ENCODE data around the gene MYO18A.
A peak's percentile ranks its signal among the peaks of the same experiment; 100 is the strongest.

The MYO18A gene

DNA sequence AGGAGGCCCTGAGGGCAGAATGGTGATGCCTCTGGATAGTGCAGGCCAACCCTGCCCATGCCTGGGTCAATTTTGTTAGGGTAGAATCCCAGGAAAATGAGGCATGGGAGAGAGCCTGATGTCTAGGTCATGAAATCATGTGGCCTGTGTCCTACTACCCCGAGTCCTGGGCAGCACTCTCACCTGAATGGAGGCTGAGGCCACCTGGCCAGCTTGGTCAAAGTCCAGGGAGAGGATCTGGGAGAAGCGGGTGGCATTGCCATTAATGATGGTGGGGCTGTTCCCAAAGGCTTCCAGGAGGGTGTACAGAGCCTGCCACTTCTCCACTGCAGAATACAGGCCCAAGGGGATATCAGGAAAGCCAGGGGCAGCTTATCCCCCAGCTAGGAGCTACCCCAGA lies 59.8 kb downstream of the MYO18A start:
- DNase-seq, result no peak

DNA sequence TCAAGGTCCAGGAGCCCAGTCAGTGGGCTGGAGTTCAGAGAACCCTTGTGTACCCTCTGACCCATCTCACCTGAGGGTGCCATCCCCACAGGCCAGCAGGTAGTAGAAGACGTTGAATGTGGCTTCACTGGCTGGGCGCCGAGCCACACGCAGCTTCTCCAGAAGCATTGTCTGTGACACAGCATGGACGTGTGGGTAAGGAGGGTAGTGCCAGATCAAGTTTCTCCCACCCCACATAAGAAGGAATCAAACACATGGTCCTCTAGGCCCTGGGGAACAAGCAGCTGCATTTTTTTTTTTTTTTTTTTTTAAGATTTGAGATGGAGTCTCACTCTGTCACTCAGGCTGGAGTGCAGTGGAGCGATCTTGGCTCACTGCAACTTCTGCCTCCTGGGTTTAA lies 60.9 kb downstream of the MYO18A start:
- DNase-seq, result no peak

DNA sequence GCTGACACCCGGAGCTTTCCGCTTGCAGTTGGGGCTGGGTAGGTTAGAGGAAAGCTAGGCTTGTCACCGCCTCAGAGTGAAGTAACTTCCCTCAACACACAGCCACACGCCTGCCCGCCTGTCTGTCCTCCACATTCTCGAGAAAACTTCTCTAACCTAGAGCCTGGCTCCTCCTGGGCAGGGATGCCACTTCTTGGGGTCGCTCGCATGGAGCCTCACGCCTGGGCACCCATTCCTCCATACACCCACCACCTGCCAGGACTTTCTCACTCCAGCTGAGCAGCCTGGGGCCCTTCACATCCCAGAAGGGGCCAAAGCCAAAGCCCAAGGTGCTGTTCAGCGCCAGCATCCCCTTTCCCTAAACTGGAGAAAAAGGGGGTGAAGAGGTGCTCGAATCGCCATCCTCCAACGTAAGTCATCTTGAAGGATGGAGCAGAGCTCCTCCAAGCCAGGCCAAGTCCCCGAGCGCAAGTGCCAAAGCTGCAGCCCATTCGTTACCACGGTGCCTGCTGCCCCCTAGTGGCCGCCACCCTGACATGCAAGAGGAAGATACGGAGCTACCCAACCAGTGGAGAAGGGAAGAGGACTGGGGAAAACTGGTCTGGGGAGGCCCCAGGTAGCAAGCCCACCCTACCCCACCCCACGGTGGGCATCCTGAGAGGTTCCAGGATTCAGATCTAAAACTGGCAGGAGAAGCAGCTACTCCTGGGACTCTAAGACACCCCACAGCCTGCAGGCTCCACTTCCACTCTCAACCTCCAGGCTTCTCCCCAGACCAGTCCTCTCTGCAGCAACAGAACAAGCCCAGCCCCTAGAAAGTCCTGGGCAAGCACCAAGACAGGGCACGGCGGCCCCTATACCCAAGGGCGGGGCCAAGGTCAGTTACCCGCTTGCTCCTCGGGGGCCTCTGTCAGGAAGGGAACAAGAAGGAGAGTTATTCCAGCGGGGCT lies 63.1 kb downstream of the MYO18A start:
- DNase-seq, result peak; percentile 90

DNA sequence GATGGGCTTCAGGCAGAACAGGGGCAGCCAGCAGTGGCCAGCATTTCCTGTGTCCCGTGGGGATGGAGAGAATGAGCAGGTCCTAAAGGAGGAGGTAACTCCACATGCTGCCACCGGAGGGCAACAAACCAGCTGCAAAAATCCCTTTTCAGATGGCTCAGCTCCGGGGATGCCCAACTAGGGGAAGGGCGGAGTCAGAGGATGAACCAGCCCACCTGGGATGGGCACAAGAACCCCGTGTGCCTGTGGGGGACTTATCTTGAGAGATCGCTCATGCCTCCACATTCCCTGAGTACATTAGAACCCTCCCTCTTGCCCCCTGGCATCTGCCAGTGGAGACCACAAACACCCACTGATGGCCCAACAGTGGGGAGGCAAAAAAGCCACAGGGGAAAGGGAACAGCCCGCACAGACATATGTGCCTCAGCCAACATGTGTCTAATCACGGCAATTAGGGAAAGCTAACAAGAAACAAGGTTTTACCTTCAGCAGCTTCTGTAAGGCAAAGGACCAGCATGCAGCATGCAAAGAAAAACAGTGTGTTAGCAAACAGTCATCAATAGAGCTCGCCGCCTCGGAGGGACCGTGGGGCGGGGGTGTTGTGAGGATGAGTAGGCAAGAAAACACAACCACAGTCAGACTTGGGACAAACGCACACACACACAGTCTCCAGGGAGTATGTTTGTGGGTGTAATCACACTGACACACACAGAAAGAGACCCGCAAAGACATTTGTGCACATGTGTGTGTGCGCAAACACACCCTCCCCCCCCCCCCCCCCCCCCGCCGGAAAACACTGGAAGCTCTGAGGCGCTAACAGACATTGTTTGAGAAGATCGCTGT lies 64.0 kb downstream of the MYO18A start:
- DNase-seq, result peak; percentile 61

DNA sequence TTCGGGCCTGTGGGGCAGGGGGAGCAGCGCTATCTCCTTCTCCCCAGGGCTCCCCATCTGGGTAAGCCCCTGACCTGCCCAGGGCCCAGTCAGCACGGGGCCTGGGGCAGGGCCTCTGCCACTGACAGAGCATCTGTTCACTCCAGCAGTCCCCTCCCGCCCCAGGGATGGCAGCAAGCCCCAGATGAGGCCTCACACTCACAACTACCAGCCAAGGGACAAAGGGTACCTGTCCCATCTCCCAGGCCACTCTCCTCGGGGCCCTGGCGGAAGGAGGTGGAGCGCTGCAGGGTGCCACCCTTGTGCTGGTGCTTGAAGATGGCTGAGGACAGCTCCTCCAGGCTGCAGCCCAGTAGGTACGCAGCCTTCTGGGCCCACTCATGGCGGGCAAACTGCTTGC lies 64.8 kb downstream of the MYO18A start:
- no peak for DNase-seq

DNA sequence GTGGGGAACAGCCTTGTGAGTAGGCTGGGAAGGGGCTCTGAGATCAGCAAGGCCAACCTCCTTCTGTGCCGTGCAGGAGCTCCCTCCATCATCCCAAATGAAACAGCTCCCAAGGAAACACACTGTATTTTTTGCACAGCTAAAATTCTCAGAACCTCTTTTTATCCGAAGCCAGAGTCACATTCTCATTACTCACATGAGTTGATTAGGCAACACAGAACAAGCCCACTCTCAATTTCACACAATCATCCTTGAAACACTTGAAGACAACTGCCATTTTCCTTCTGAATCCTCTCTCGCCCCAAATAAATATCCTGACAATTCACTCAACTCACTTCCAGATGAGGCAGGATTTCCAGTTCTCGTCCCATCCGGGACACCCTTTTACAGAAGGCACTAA lies 66.1 kb downstream of the MYO18A start:
- DNase-seq, result no peak

DNA sequence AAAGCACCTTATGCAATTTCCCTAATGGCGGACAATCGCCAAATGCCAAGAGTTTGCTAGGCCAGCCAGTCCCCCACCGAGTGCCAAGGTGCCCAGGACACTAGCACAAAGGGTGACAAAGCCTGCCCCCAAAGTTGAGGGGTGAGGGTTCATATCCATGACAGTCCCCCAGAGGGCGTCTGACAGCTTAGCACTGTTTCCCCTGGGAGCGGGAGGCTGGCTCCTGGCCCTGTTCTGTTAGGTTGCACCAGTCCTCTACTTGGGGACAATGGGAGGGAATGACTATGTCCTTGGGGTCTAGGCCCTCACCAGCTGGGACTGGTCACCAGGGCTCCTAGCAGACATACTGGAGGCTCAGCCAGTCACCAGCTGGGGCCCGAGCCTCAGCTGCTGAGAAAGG lies 66.9 kb downstream of the MYO18A start:
- DNase-seq, result no peak

DNA sequence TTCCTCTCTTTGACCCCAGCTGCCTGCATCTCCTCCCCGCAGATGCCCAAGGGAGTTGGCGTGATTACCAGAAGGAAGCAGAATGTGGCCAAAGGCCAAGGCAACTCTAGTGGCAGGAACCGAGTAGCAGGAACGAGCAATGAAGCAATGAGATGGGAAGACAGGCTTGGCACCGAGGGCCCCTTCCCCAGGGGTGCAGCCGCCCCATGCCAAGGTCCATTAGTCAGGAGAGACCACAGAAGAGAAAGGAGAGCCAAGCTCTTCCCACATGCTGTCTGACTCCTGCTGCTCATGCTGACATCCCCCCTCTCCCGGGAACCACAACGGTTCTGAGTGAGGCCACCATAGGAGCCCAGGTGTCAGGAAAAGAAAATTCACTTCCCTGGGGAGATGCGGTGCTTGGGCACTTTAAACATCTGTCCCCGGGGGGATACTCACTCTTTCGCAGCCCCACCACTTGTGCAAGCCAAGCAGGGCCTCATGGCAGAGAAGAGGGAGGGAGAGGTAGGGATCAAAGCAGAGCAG lies 67.4 kb downstream of the MYO18A start:
- DNase-seq, result no peak

DNA sequence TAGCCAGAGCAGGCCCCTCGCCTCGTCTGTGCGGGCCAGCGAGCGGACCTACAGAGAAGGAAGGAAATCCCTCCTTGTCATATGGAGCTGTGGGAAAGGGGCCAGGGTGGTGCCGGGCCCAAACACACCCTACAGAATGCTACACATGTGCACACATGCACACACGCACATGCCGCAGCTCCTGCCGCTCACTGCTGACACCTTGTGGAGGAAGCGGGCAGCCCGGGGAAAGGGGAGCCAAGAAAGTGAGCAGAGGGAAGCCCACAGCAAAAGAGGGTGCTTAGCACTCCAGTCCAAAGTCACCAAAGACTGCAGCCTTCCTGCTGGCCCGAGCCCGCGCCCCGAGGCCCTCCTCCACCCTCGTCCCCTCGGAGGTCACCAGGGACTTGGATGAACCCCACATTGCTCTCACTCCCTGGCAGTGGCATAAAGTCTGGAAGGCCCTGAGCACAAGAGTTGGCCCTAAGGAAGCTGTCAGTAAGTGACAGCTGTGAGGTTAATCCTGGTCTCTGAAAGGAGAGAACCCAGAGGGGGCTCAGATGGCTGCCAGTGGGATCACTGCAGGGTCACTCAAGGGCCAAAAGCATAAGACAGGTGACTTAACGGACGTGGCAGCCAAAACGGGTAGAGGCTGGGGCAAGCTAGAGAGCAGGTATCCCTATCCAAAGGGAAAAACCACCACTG lies 68.2 kb downstream of the MYO18A start:
- peak; percentile 88 for DNase-seq

DNA sequence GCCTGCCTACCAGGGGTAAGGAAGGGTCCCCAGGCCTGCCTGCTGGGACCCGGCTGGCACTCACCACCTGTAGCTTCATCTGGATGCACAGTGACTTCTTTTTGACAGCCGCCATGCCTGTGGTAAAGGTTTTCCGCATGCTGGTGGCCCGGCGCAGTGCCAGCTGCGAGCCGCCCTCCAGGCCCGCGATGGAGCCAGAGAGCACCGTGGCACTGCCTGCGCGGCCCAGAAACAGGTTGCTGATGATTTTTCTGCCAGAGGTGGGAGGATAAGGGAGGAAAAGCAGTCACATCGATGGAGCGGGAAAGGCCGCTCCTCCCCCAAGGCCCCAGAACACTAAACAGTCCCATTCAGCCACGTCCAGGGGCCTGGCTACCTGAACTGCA lies 69.8 kb downstream of the MYO18A start:
- no peak for DNase-seq

DNA sequence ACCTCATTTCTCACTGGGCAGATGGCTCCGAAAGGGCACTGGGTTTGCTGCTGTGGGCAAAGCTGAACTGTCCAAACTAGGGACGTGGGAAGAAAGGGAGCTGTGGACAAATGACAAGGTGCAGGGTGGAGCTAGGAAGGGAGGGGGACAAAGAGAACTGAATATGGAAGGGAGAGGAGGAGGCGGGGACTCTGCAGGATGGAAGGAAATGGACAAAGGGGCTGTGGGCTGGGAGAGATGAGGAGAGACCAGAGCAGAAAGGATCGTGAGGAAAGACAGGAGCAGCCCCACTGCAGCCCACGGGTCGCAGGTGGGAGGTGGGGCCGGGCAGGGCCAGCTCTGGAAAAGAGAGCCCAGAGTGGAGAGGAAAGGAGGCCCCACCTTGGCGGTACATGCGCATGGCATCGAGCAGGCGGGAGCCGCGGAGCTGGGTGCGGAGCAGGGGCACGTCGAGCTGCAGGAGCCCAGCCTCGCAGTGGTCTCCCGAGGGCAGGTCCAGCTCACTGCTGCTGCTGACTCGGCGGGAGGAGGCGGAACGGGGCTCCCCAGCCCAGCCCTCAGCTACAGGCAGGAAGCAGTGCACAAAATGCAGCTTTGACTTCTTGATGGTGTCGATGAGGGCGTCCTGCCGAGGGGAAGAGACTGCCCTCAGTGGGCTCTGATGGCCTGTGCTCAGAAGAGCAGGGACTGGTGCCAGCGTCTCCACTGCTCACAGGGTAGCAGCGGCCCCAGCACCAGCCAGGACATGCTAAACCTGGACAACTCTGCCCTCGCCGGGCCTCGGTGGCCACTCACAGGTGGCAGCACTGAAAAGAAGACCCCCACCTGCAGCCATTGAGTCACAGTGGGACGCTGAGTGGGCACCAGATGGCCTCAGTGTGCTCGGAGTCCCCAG lies 70.5 kb downstream of the MYO18A start:
- DNase-seq, result no peak

DNA sequence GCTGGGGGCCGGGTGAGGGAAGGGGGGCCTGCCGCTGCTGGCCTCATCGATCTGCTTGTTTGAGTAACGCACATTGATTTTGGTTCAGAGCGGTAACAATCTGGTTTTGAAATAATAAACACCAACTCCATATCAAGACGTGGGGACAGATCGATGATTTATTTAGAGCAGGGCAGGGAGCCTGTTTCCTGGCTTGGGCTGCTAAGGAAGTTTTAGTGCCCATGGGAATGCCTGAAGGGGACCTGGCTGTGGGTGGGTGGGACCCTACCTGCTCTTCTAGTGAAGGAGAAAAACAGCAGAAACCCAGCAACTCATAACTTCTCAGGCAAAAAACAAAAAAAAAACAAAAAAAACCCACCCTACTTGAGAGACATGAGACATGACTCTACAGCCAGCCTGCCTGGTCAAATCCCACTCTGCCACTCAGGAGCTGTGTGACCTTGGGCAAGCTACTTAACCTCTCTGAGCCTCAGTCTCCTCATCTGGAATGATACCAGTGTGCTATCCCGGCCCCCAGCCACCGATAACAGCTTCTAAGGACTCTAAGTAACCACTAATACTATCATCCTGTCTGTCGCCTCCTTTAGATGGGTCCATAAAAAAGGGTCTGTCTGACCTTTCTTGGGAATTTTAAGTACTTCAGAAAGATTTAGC lies 71.2 kb downstream of the MYO18A start:
- DNase-seq, result no peak

DNA sequence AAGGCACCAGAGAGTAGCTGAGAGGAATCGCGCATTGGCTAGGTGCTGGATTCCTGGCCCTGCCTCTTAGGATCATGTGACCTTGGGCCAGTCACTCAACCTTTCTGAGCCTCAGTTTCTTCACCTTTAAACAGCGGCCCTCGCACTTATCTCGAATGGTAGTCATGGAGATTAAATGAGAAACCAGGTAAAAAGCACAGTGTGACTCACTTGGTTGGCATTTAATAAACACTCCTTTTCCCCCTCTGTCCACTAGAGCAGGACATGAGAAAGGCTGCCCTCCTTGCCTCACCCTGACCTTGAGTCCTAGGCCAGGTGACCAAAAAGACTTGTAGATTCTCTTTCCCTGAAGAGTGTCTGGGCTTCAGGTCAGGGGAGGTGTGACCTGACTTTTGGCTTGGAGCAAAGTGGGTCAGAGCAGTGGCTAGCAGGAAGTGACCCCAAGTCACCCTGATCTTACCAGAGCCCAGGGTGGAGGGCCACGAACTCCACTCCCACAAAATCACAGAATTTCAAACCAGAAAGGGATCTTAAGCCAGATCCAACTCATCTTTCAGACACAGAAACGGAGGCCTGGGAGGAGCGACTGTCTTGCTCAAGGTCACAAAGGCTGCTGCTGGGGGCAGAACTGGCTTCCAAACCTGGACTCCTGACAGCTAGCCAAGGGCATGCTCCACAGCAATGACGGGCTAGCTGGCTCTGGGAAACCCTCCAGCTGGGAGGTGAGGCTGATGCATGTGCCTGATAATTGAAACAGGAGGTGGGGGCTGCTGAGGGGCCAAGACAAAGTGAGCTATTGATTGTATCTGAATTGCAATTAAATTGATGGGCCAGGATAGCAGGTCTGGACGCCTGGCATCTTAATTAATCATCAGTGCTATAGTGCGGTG lies 72.0 kb downstream of the MYO18A start:
- DNase-seq, result no peak

DNA sequence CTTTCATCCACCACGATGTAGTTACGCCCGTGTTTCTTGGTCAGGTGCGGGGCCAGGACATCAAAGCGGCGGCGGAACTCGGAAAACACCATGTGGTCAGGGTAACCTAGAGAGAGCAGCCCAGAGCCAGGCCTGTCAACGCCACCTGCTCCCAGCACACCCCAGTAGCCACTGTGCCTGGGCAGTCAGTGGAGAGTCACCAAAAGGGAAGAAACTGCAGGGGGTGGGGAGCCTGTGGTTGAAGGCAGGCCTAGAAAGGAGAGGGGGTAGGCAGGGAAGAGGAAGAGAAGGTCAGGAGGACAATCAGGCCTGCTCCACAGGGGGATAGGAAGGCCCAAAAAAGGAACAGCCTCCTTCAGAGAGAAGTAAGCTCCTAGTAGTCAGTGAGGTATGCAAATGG lies 73.1 kb downstream of the MYO18A start:
- DNase-seq, result peak; percentile 61

DNA sequence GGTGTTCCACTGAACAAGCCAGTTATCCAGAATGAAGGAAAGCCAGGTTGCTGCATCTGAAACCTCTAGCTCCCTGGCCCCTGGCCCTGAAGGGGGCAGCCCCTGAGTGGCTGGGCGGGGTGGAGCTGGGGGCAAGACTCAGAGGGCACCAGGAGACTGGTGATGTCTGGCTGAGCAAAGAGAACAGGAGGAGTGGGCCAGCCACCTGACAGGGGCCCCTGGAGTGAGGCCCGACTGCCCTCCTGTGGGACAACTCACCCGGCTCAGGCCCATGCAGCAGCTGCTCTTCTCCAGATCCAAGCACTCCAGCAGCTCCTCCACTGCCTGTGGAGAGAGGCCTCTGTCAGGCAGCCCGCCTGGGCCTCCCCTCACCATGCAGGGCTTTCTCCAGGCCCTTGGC lies 76.9 kb downstream of the MYO18A start:
- DNase-seq, result no peak

DNA sequence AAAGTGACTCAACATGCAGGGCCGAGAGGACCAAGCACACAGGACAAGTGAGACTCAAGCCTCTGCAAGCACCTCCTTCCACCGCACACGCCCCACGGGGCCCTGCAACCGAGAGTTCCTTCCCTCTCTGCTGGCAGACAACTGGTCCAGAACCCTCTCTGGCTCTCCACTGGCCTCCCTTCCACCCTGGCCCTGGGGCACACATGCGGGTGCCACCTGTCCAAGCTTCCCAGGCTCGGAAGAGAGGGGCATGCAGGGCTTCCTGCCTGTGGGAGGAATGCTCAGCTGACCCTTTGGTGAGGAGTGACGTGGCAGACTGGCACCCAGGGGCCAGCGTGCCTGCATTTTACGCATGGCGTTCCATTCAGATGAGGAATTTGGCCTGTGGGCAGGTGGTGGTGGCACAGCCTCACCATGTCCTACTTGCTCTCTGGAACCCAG lies 77.4 kb downstream of the MYO18A start:
- no peak for DNase-seq

DNA sequence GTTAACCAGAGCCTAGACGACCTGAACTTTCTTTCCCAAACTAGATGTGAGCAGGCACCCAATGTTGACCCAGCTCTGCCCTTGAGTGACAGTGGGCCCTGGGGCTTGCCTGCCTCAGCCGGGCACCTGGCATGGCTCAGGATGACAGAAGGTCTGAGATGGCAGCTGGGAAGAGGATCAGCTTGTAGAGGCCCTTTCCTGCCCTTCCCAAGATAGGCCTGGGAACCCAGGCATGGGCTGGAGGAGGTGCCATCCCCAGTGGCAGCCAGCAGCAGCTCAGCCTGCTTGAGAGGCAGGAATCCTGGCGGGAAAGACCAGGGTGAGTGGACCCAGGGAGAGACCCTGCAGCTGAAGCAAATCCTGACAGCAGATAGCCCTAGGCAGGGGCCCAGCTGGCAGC lies 78.2 kb downstream of the MYO18A start:
- no peak for DNase-seq

DNA sequence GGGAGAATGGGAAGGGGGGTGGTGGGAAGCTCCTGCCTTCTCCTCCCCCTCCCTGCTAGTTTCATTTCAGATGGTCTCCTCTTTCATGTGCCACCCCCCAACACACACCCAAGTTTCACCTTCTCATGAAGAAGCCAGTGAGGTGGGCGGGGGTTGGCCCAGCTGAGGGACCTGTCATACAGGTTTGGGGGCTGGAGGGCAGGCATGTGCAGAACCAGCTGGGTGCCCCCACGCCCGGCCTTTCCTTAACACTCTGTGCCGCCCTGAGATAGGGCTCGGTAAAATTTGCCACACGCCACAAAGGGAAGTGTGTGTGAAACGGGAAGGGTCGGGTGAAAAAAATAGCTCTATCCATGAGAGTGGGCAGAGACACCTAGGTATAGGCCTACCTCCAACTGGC lies 79.9 kb downstream of the MYO18A start:
- DNase-seq, result no peak

DNA sequence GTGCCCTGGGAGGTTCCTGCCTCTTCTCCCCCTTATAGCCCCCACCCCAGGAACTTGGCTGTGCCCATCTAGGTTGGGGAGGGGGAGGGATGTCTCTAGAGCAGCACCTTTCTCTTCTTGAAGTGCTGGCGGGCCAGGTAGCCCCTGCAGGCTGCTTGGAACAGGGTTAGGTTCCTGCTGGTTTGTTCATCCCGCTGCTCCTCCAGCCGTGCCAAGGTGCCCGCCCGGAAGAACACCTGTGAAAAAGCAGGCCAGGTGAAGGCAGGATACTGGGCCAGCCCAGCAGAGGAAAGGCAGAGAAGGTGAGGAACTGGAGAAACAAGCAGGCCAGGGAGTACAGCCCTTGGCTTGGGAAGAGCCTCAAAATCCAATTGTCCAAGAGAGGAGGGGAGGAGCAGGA lies 80.7 kb downstream of the MYO18A start:
- DNase-seq, result no peak

DNA sequence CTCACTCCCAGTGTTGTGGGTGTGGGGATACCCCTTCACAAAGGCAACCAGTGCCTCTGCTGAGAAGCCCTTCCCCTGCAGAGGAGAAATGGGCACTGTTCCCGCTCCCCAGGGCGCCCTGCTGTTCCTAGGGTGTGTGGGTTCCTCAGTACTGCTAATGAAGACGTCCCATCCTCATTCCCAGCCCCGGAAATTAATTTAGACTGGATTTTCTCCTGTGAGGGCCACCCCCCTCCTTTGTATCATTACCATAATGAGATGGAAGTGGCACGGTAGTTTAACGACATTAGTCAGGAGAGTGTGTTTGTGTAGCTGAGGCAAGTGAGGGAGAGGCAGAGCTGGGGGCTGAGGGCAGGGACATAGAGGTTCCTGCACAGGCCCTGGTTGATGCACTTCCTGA lies 84.1 kb downstream of the MYO18A start:
- DNase-seq, result no peak

Data from OCI-M1 (cell line).